Hepatocyte (in vitro differentiated cells): Measurements from ENCODE around the gene EXOC4. TPM values are rescaled to one million over a fixed set of nuclear protein-coding genes. Genes with fewer than 3 reads are reported as not detected.

ENCODE experiments used
- DNase-seq: peaks from one replicate; pipeline ENCODE4 v3.0.0-alpha.2; 2016; ENCODE audit warnings: low spot score
- H2AFZ ChIP-seq: fragments of 200-600 bp; sonication (generic); 2 replicates; pipeline ENCODE4 v1.6.0; 2016; ENCODE audit warnings: antibody characterized with exemption, mild to moderate bottlenecking
- H3K27ac ChIP-seq: fragments of 200-600 bp; sonication (generic); 2 replicates; pipeline ENCODE4 v1.5.1; 2016; ENCODE audit warnings: mild to moderate bottlenecking
- H3K27me3 ChIP-seq: fragments of 200-600 bp; sonication (generic); 2 replicates; pipeline ENCODE4 v1.6.1; 2016
- H3K36me3 ChIP-seq: fragments of 200-600 bp; sonication (generic); replicated peaks from 2 replicates; pipeline ENCODE4 v1.5.1; 2016; ENCODE audit warnings: low read depth; ENCODE audit not compliant: insufficient read depth
- H3K4me1 ChIP-seq: fragments of 200-600 bp; sonication (generic); 2 replicates; pipeline ENCODE4 v1.5.1; 2016; ENCODE audit warnings: mild to moderate bottlenecking, moderate library complexity; ENCODE audit not compliant: insufficient read depth
- H3K4me2 ChIP-seq: fragments of 200-600 bp; sonication (generic); 2 replicates; pipeline ENCODE4 v1.6.0; 2016
- H3K4me3 ChIP-seq: fragments of 200-600 bp; sonication (generic); 2 replicates; pipeline ENCODE4 v1.5.1; 2016; ENCODE audit warnings: mild to moderate bottlenecking
- H3K79me2 ChIP-seq: fragments of 200-600 bp; sonication (generic); 2 replicates; pipeline ENCODE4 v1.6.0; 2017; ENCODE audit warnings: mild to moderate bottlenecking
- H3K9me2 ChIP-seq: fragments of 200-600 bp; sonication (generic); replicated peaks from 2 replicates; pipeline ENCODE4 v1.6.0; 2017; ENCODE audit warnings: mild to moderate bottlenecking; ENCODE audit not compliant: insufficient read depth
- H3K9me3 ChIP-seq: fragments of 200-600 bp; sonication (generic); 2 replicates; pipeline ENCODE4 v1.5.1; 2016; ENCODE audit warnings: low read depth, mild to moderate bottlenecking
- H4K20me1 ChIP-seq: fragments of 200-600 bp; sonication (generic); 2 replicates; pipeline ENCODE4 v1.6.0; 2016; ENCODE audit warnings: mild to moderate bottlenecking; ENCODE audit not compliant: insufficient read depth, poor library complexity, severe bottlenecking
- EZH2 ChIP-seq: fragments of 200-600 bp; sonication (generic); IDR thresholded peaks from 2 replicates; pipeline ENCODE4 v1.6.1; 2016; ENCODE audit warnings: antibody characterized with exemption, mild to moderate bottlenecking, borderline replicate concordance
- EZH2phosphoT487 ChIP-seq: fragments of 200-600 bp; sonication (generic); IDR thresholded peaks from one replicate; pipeline ENCODE4 v1.6.1; 2018; ENCODE audit warnings: antibody characterized with exemption, mild to moderate bottlenecking, low read depth, moderate library complexity; ENCODE audit not compliant: unreplicated experiment, severe bottlenecking
- WGBS: methylation state at CpG from one replicate; pipeline ENCODE4 v1.1.6; 2016; ENCODE audit warnings: low lambda C conversion rate; ENCODE audit errors: missing lambda C conversion rate; 5-methylcytosine and 5-hydroxymethylcytosine counted together
- polyA plus RNA-seq: library from polyadenylated mRNA; unstranded; fragments of >200 nt; fragmentation: Nextera tagmentation; extraction: Ambion mirVana; gene quantifications from 2 replicates; pipeline ENCODE4 v1.2.1, GENCODE V29; 2016
- total RNA-seq: library from RNA; depleted of rRNA; stranded (reverse); fragments of >200 nt; gene quantifications from 2 replicates; pipeline ENCODE4 v1.2.3, GENCODE V29; 2014
- TF ChIP-seq, protein P1 (sequence below): fragments of 200-600 bp; sonication (generic); IDR thresholded peaks from 2 replicates; pipeline ENCODE4 v1.5.1; 2016; ENCODE audit warnings: antibody characterized with exemption, mild to moderate bottlenecking; ENCODE audit not compliant: poor library complexity

The EXOC4 gene
- total and polyA plus RNA-seq, 2 experiments from 2014 or later: 34.8 to 56.1 TPM

DNA sequence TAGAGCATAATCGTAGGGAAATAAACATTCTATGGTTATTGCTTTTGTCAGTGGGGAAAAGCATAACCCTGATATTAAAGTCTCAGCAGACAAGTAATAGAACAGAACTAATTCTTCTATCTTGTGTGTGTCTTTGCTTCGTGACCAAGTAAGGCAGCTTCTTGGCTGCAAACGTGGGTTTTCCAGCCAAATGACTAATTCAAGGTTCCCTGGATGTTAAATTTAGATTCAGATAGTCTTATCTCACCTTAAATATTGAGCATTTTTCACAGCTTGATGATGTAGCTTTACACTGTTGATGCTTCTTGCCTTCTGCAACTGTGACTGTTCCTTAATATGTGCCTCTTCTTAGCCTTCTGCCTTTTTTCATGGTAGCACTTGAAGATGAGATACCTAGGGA lies 113.0 kb downstream of the EXOC4 start:
- 88% methylated on average over 3 of the region's 3 CpGs for WGBS
- no peaks in the 10 kb centered on the region for H4K20me1 ChIP-seq
- no peaks in the 10 kb centered on the region for H3K27me3 ChIP-seq
- H2AFZ ChIP-seq: no peak overlapping the region
- no peaks in the 10 kb centered on the region for H3K9me2 ChIP-seq
- no peaks in the 10 kb centered on the region for H3K9me3 ChIP-seq
- TF ChIP-seq EZH2: no peak
- TF ChIP-seq EZH2phosphoT487: no peak
- TF ChIP-seq, protein P1, sequence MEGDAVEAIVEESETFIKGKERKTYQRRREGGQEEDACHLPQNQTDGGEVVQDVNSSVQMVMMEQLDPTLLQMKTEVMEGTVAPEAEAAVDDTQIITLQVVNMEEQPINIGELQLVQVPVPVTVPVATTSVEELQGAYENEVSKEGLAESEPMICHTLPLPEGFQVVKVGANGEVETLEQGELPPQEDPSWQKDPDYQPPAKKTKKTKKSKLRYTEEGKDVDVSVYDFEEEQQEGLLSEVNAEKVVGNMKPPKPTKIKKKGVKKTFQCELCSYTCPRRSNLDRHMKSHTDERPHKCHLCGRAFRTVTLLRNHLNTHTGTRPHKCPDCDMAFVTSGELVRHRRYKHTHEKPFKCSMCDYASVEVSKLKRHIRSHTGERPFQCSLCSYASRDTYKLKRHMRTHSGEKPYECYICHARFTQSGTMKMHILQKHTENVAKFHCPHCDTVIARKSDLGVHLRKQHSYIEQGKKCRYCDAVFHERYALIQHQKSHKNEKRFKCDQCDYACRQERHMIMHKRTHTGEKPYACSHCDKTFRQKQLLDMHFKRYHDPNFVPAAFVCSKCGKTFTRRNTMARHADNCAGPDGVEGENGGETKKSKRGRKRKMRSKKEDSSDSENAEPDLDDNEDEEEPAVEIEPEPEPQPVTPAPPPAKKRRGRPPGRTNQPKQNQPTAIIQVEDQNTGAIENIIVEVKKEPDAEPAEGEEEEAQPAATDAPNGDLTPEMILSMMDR: no peak
- no peak overlapping the region for H3K4me3 ChIP-seq
- H3K27ac ChIP-seq: no peak overlapping the region
- no peaks in the 10 kb centered on the region for H3K79me2 ChIP-seq
- no peak for DNase-seq
- no peaks in the 10 kb centered on the region for H3K36me3 ChIP-seq
- H3K4me1 ChIP-seq: no peaks in the 10 kb centered on the region
- no peak overlapping the region for H3K4me2 ChIP-seq

DNA sequence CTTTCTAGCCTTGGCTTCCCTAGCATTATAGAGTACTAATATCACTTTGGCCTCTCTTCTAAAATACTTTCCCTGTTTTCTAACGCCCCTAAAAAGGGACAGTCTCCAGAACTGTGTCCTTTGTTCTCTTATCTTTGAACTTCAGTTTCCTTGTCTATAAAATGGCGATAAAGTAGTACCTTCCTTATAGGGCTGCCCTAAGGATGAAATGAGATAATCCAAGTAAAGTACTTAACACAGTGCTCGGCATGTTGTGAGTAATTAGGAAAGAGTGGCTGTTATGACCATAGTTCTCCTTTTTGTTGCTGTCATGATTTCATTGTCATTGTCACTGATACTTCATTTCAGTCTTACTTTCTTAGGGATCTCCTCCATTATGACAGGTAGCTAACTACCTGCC lies 114.7 kb downstream of the EXOC4 start:
- WGBS: 71% methylated on average over 3 of the region's 3 CpGs
- Histone ChIP-seq H3K9me2 (no peaks in the 10 kb centered on the region), H3K4me2 (no peak overlapping the region), H3K27ac (no peak overlapping the region), H3K79me2 (no peaks in the 10 kb centered on the region), H3K36me3 (no peaks in the 10 kb centered on the region), H3K4me3 (no peak overlapping the region), H3K9me3 (no peaks in the 10 kb centered on the region), H3K27me3 (no peaks in the 10 kb centered on the region), H4K20me1 (no peaks in the 10 kb centered on the region), H3K4me1 (no peaks in the 10 kb centered on the region), H2AFZ (no peak overlapping the region)
- DNase-seq: no peak
- no peak for TF ChIP-seq EZH2
- TF ChIP-seq, protein P1: no peak
- TF ChIP-seq EZH2phosphoT487: no peak

DNA sequence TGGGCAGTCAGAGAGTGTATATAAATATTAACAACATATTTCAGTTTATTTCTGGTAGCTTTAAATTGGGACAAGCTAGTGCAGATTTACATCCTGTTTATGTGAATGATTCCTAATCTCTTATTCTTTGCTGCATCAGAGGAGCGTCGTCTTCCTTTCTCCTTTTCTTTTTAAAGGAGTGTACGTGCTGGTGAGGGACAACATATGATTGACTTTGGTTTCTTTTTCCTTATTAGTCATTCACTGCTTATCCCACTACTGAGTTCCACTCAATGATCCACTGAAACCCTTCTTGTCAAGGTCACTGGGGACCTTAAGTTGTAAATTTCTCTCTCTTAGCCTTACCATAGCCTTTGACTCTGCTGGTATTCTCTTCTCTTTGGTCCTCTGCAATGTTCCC lies 116.3 kb downstream of the EXOC4 start:
- Histone ChIP-seq H4K20me1 (no peaks in the 10 kb centered on the region), H3K4me3 (no peak overlapping the region), H2AFZ (no peak overlapping the region), H3K9me3 (no peaks in the 10 kb centered on the region), H3K36me3 (no peaks in the 10 kb centered on the region), H3K27ac (no peak overlapping the region), H3K79me2 (no peaks in the 10 kb centered on the region), H3K27me3 (no peaks in the 10 kb centered on the region), H3K4me2 (no peak overlapping the region), H3K4me1 (no peaks in the 10 kb centered on the region), H3K9me2 (no peaks in the 10 kb centered on the region)
- DNase-seq: no peak
- TF ChIP-seq EZH2phosphoT487 (no peak), EZH2 (no peak)
- TF ChIP-seq, protein P1: no peak
- WGBS: 92% methylated on average over 3 of the region's 3 CpGs

DNA sequence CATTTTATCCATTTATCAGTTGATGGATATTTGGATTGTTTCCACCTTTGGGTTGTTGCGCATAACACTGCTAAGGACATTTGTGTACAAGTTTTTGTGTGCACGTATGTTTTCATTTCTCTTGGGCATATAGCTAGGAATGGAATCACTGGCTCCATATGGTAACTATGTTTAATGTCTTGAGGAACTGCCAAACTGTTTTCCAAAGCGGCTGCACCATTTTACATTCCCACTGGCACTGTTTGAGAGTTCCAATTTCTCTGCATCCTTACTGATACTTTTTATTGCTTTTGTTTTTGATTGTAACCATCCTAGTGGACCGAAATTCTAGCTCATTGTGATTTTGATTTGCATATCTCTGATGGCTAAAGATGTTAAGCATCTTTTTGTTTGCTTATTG lies 118.7 kb downstream of the EXOC4 start:
- 97% methylated on average over 4 of the region's 4 CpGs for WGBS
- TF ChIP-seq EZH2phosphoT487: no peak
- H3K4me1 ChIP-seq: no peaks in the 10 kb centered on the region
- H4K20me1 ChIP-seq: no peaks in the 10 kb centered on the region
- H3K27ac ChIP-seq: no peak overlapping the region
- no peak overlapping the region for H3K4me2 ChIP-seq
- no peak overlapping the region for H3K4me3 ChIP-seq
- no peaks in the 10 kb centered on the region for H3K9me3 ChIP-seq
- H3K27me3 ChIP-seq: no peaks in the 10 kb centered on the region
- no peaks in the 10 kb centered on the region for H3K36me3 ChIP-seq
- no peaks in the 10 kb centered on the region for H3K9me2 ChIP-seq
- DNase-seq: no peak
- H2AFZ ChIP-seq: no peak overlapping the region
- H3K79me2 ChIP-seq: no peaks in the 10 kb centered on the region
